ENCODE data around the gene PGAM1. TPM values are rescaled to one million over a fixed set of nuclear protein-coding genes. Genes with fewer than 3 reads are reported as not detected.

PGAM1 gene
- total and polyA plus RNA-seq, 2 of the 13 experiments (the other 11 are each of a cell fraction or from before 2014, with no cell fraction given): 354 to 483 TPM

GRCh38 chr10:97445722-97446639 is 20.0 kb downstream of the PGAM1 start, which contains the start of the genes EXOSC1 and ZDHHC16 (continued):
- TF ChIP-seq RERE (CRISPR knock-in tag; IDR thresholded peaks at IDR 0.05; ENCODE audit: low read depth): no peak
- no peak for TF ChIP-seq ZSCAN29 (CRISPR knock-in tag; conservative IDR thresholded peaks at IDR 0.05)
- no peak for TF ChIP-seq ZNF614 (CRISPR knock-in tag; IDR thresholded peaks at IDR 0.05; ENCODE audit: borderline replicate concordance)
- TF ChIP-seq MIER2 (CRISPR knock-in tag; IDR thresholded peaks at IDR 0.05): no peak
- peak; percentile 87 for TF ChIP-seq FOXK1 (CRISPR knock-in tag; IDR thresholded peaks at IDR 0.05; ENCODE audit: borderline replicate concordance, low read depth)
- TF ChIP-seq CENPX (CRISPR knock-in tag; IDR thresholded peaks at IDR 0.05): no peak
- no peak for TF ChIP-seq AKAP8 (CRISPR knock-in tag; IDR thresholded peaks at IDR 0.05)
- TF ChIP-seq SMARCC2 (IDR thresholded peaks at IDR 0.05): no peak
- TF ChIP-seq AFF4 (CRISPR knock-in tag; IDR thresholded peaks at IDR 0.05): no peak
- TF ChIP-seq MTA1 (CRISPR knock-in tag; IDR thresholded peaks at IDR 0.05; ENCODE audit: borderline replicate concordance): peak; percentile 26; the same call in 1 of the 2 replicates

Data from HepG2 (cell line).